Dedifferentiated amniotic fluid mesenchymal stem cell (primary cell): ENCODE measurements around the gene AGPAT1.
"Not testable (repeated sequence)": the region's sequence is repeated elsewhere in the genome, so short reads cannot be mapped to it uniquely, and the experiment has no call there.

Experiments
- DNase-seq: peaks from one replicate; pipeline ENCODE4 v3.0.0-alpha.2; 2016; ENCODE audit errors: extremely low spot score

Gene AGPAT1

GRCh38 chr6:32198866-32199265, 23.0 kb upstream of the AGPAT1 start:
- no peak for DNase-seq

DNA sequence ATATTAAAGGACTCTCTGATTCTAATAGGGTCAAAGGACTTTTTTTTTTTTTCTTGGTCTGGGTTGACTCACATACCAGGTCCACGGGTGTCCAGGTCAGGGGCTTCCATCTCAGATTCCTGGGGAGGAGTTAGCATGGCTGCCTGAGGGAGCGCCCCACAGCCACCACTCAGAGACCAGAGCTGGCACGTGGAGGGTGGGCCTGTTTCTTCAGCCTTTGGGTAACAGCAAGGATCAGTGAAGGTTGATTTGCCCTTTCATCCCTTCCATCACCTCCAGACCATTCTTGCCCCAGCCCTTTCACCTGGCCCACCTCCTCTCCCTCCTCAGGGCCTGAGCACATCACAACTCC, 22.4 kb upstream of the AGPAT1 start:
- DNase-seq: no peak

GRCh38 chr6:32196682-32197616, 21.1 kb upstream of the AGPAT1 start:
- DNase-seq: no peak

DNA sequence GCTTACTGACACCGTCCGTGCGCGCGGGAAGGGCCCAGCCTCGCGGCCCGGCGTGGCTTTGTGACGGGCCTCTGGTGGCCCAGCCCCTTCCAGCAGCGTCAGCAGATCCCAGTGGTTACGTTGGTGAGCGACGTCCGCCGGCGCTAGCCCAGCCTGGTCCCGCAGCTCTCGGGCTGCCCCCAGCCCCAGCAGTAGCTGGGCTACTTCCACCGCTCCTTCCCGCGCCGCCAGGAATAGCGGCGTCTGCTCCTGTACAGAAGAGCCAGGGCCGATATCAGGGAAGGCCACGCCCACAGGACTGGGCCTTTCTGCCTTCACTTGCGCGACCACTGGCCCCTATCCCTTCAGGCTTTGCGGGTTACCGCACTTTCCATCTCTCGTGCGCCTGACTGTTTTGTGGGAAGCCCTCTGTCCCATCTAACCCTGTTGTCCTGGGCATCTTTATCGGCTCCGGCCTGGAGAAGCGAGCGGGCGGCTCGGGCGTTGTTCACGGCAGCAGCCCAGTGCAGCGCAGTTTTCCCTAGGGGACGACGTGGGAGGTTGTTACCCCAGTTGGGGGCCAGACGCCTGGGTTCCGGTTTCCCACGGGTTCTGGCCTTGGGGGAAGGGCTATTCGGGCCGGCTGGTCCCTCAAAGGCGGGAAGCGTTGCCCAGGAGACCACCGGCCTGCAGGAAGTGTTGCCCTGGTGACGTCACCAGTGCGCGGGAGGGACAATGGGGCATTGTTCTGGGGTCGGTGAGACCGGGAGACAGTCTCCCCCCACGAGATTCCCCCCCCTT, 20.2 kb upstream of the AGPAT1 start:
- peak; percentile 31 for DNase-seq

DNA sequence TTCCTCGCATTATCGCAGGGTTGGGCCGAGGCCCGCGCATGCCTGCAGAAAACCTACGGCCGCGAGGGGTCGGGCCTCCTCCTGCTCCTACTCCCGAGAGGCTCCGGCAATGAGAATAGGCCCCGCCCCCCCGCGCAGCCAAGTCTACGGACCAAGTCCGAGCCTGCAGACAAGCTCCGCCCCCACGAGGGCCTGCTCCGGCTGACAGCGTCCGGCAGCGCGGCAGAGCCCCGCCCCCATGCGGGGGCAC, 19.7 kb upstream of the AGPAT1 start:
- DNase-seq: peak; percentile 100

GRCh38 chr6:32194825-32195651, 19.2 kb upstream of the AGPAT1 start:
- peak; percentile 64 for DNase-seq

DNA sequence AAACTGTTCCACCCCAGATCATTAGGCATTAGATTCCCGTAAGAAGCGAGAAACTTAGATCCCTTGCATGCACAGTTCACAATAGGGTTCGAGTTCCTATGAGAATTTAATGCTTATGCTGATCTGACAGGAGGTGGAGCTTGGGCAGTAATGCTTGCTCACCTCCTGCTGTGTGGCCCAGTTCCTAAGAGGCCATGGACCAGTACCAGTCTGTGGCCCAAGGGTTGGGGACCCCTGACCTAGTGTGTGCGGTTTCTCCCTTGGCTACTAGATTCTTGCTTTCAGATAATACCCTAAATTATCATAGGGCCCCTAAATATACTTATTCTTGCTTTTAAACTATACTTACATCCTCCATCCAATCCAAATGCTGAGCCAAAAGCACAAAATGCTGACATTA, 18.5 kb upstream of the AGPAT1 start:
- no peak for DNase-seq

DNA sequence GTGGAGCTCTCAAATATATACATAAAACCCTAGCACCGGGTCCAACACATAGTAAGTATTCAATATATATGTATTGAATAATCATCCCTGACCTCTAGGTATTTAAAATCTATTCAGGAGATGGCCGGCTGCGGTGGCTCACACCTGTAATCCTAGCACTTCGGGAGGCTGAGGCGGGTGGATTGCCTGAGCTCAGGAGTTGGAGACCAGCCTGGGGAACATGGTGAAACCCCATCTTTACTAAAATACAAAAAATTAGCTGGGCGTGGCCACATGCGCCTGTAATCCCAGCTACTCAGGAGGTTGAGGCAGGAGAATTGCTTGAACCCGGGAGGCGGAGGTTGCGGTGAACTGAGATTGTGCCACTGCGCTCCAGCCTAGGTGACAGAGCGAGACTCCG, 17.2 kb upstream of the AGPAT1 start:
- not testable (repeated sequence) for DNase-seq

- no peak for DNase-seq
These were observed 16.7 kb upstream of the AGPAT1 start, which contains the start of gene GPSM3 for GRCh38 chr6:32192608-32193039. Gene GPSM3, minus strand, starts transcription at chr6:32192643. Its CDS starts 130 bp downstream, at chr6:32192513.

DNA sequence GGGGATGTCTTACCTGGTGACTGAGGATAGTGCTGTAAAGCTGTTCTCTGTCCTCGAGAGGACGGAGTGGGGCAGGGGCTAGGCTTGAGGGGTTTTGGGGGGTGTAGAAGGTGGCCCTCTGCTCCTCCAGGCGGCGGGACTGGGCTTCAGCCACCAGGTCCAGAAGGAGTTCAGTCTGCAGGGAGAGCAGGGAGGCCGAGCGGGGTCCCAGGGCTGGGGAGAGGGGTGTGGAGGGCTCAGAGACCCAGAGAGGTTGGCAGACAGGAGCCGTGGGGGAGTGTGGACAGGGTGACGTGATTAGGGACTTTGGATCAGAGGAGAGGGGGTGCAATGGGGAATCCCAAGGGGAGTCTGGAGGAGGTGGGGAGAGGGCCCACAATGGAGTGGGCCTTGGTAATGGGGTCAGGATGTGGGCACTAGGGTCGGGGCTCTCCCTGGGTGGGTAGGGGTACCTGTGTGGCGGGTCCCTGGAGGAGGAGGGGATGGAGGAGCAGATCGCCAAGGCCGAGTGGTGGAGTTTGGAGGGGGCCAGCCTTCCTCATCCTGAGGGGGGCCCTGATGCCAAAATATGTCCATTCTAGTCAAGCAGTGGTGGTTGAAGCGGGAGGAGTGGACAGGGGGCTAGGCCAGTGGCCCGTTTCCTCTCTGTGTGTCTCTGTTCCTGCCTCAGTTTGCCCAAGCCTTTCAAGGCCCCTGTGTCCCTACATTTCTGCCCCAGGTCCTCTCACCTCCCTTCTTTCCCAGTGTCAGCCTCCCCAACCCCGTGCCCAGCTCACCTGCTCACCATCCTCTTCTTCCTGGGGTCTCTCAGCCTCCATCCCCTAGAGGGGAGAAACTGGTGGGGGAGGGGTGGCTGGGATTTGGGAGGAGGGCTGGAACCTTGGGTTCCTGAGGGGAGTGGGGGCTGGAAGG, 16.1 kb upstream of the AGPAT1 start:
- DNase-seq: no peak

- DNase-seq: no peak
These were observed 15.2 kb upstream of the AGPAT1 start for GRCh38 chr6:32190911-32191677.

GRCh38 chr6:32190054-32190851, 14.4 kb upstream of the AGPAT1 start, which contains the start of gene PBX2:
Gene PBX2, minus strand, starts transcription at chr6:32190202. Its CDS starts 287 bp downstream, at chr6:32189915.
- DNase-seq: peak; percentile 79

DNA sequence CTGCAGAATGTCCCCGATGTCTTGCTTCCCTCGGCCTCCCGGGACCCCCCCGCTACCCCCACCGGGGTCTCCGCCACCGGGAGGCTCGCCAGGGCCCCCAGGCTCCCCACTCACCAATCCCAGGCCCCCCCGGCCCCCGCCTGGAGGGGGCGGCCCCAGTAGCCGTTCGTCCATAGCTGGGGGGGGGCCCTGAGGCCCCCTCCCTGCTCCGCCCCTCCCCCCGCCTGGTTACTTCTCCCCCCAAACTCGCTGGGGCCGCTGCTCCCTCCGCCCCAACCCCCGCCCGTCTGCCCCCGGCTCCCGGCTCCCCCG, 13.8 kb upstream of the AGPAT1 start:
- no peak for DNase-seq

GRCh38 chr6:32189069-32189741, 13.3 kb upstream of the AGPAT1 start:
- DNase-seq: no peak

DNA sequence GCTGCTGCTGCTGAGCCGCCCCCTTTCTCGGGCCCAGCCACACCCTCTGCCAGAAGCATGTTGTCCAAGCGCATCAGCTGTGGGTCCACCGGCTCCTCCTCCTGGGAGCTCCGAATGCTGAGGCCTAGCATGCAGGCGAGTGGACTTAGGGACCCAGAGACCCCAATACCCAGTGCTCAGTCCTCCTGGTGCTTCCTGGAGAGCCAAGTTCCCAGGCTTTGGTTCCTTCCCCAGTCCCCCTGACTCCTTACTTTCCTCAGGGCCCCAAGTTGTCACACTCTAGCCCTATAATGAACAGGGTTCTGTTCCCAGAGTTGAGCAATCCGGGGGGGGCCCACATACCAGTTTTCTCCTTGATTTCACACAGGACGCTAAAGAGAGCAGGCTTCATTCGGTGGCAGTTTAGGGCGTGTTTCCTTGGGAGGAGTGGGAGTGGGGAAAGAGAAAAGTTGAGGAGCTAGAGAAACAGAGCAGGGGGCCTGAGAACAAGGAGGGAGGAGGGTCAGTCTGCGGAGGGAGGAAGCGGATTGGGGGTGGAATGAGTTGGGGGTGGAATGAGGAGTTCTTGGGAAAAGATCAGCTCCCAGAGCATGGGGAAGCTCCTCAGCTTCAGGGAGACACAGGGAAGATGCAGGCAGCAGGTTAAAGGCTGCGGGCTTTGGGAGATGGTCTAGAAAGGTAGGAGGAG, 12.6 kb upstream of the AGPAT1 start:
- no peak for DNase-seq

DNA sequence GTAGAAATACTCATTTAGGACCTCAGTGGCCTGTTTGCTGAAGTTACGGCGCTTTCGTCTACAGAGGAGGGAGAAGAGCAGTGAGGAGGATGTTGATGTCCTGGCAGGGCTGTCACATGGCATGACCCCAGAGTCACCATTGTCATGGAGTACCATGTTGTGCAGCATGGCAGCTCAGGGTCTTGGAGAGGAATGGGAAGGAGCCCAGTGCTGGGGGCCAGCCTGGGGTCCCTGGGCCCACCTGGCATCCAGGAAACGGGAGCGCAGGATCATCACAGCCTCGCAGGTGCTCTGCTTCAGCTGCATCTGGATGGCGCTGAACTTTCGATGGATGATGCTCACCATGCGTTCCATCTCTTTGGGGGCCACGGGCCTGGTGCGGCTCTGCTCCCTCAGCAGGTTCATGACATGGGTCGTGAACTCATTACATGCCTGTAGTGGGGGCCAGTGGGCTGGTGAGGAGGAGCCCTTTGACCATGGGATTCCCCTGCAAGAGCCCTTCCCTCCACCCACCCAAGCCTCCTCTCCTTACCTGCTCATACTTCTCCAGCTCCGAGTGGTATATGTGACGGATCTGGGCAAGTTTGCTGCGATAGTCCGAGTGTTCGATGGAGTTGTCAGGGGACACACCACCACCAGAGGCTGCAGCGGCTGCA, 12.0 kb upstream of the AGPAT1 start:
- not testable (repeated sequence) for DNase-seq

DNA sequence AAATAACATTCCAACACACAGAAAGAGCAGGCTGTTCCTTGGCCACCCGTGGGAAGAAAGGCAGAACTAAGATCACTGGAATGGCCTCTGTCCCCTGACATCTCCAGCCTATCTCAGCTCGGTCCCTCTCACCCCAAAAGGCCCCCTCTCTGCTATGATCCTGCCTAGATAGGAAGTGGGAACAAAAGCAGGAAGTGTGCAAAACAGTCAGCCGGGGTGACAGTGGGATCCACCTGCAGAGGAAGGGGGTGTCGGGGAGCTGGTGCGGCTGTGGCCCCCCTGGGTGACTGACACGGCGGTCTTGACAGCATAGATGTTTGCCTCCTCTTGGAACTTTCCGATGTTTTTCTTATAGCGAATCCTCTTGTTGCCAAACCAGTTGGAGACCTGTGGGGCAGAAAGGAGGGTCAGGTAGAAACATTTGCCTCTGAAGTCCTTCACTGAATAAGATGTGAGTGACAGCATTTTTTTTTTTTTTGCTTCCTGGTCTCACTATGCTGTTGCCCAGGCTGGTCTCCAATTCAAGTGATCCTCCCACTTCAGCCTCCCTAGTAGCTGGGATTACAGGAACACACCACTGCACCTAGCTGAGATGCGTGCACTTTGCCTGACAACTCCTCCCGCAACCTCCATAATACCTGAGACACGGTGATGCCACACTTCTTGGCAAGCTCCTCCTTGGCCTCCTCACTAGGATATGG, 11.3 kb upstream of the AGPAT1 start:
- DNase-seq: no peak
